ENCODE results near the gene MIEN1. TPM values are rescaled to one million over a fixed set of nuclear protein-coding genes. Genes with fewer than 3 reads are reported as not detected.

Gene MIEN1
- total and polyA plus RNA-seq, 4 donors, result 20.8 to 136 (median 58.3) TPM

DNA sequence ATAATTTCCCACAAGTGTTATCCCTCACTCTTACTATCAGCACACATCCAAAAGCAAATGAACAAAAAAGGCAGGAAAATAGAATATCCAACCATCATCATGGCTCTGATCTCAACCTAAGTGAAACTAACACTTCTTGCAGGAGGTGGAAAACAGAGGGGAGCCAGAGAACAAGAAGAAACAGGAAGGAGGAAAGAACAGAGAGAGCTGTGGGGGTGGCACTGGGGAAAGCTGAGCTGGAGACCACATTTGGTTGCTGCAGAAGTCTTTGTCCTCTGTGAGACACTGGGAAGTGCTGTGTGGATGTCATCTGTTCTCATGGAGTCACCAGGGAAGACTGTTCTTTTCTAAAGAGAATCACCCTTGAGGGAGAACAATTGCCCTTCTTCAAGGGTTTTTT lies 42.1 kb upstream of the MIEN1 start:
- TF ChIP-seq, protein P1, sequence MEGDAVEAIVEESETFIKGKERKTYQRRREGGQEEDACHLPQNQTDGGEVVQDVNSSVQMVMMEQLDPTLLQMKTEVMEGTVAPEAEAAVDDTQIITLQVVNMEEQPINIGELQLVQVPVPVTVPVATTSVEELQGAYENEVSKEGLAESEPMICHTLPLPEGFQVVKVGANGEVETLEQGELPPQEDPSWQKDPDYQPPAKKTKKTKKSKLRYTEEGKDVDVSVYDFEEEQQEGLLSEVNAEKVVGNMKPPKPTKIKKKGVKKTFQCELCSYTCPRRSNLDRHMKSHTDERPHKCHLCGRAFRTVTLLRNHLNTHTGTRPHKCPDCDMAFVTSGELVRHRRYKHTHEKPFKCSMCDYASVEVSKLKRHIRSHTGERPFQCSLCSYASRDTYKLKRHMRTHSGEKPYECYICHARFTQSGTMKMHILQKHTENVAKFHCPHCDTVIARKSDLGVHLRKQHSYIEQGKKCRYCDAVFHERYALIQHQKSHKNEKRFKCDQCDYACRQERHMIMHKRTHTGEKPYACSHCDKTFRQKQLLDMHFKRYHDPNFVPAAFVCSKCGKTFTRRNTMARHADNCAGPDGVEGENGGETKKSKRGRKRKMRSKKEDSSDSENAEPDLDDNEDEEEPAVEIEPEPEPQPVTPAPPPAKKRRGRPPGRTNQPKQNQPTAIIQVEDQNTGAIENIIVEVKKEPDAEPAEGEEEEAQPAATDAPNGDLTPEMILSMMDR (IDR thresholded peaks at IDR 0.05; ENCODE audit: control extremely low read depth, extremely low read depth), result no peak

DNA sequence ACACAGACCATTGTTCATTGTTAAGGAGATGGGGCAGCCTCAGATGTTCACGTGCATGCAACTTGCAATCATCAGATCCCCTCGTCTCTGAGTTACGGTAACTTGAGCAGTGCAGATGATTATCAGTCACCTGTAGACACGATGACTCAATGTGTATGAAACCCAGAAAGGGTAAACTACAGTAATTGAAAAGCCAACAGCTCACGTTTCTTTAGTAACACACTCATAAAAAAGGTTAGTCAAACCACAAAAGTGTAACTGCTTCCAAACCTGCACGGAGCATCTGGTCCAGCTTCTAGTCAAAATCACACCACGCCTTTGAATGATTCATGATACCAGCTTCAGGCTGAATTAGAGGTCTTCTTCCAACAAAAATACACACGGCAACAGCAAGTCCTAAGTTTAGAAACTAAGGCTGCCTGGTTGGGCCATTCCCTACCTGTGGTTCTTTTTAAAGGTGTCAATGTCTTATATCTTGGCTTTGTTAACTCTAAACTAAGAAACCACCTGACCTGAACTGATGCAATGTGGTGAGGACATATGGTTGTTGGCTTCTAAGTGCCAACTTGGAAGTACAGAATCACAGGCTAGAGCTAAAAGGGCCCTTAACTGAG lies 39.7 kb upstream of the MIEN1 start:
- DNase-seq, result no peak
- Histone ChIP-seq H3K27me3 (ENCODE audit: control insufficient read depth in 3 of 3, insufficient read depth in 3 of 3, low read length in 2 of 3) (peaks cover 0 to 1% (median 0%) of the 10 kb centered on the region in 3 donors), H3K27ac (ENCODE audit: low read depth in 1 of 2, low read length in 1 of 2) (no peak overlapping the region), H3K36me3 (ENCODE audit: control insufficient read depth in 4 of 4, insufficient read depth in 4 of 4, low read length in 4 of 4) (no peaks in the 10 kb centered on the region), H3K9ac (ENCODE audit: insufficient read depth in 1 of 2, low read length in 2 of 2) (no peak overlapping the region), H3K4me1 (ENCODE audit: control insufficient read depth in 5 of 5, insufficient read depth in 5 of 5, low read length in 5 of 5) (no peaks in the 10 kb centered on the region), H3K9me3 (ENCODE audit: control insufficient read depth in 4 of 4, insufficient read depth in 3 of 4, low read length in 3 of 4) (no peaks in the 10 kb centered on the region), H3K4me3 (no peak overlapping the region)
- ATAC-seq (ENCODE audit: insufficient read depth, low FRiP score), result no peak
- TF ChIP-seq, protein P1 (IDR thresholded peaks at IDR 0.05; ENCODE audit: control extremely low read depth, extremely low read depth), result no peak
- 72 to 78% methylated on average over 8 of the region's 8 CpGs for WGBS, 2 donors

More for the DNA sequence above, 42.1 kb upstream of the MIEN1 start:
- Histone ChIP-seq H3K4me1 (ENCODE audit: control insufficient read depth in 5 of 5, insufficient read depth in 5 of 5, low read length in 5 of 5) (no peaks in the 10 kb centered on the region), H3K9ac (ENCODE audit: insufficient read depth in 1 of 2, low read length in 2 of 2) (no peak overlapping the region), H3K27ac (ENCODE audit: low read depth in 1 of 2, low read length in 1 of 2) (no peak overlapping the region), H3K9me3 (ENCODE audit: control insufficient read depth in 4 of 4, insufficient read depth in 3 of 4, low read length in 3 of 4) (no peaks in the 10 kb centered on the region), H3K4me3 (no peak overlapping the region), H3K27me3 (ENCODE audit: control insufficient read depth in 3 of 3, insufficient read depth in 3 of 3, low read length in 2 of 3) (peaks cover 0 to 3% (median under 1%) of the 10 kb centered on the region in 3 donors), H3K36me3 (ENCODE audit: control insufficient read depth in 4 of 4, insufficient read depth in 4 of 4, low read length in 4 of 4) (no peaks in the 10 kb centered on the region)
- DNase-seq, result no peak
- no peak for ATAC-seq (ENCODE audit: insufficient read depth, low FRiP score)

DNA sequence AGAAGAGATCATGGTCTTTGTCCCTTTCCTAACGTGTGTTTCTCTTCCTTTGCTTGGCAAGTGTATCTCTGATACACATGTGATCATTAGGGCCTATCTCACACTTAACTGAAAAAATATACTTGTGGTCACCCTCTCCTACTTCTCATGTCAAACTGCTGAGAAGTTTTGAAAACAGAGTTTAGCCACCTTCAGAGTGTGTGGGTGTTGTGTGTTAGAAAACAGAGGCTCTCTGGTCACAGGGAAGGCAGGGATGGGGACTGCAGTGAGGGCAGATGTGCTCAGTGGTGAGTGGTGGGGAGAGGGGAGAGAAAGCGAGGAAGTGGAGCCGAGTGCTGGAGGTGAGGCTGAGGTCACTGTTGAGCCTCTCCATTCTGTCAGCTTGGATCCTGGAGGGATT lies 36.8 kb upstream of the MIEN1 start:
- no peak overlapping the region for H3K4me3 ChIP-seq
- H3K9ac ChIP-seq (ENCODE audit: insufficient read depth in 1 of 2, low read length in 2 of 2), result peak overlapping the region in 1 of 2 donors; percentile 11
- no peaks in the 10 kb centered on the region for H3K9me3 ChIP-seq (ENCODE audit: control insufficient read depth in 4 of 4, insufficient read depth in 3 of 4, low read length in 3 of 4)
- TF ChIP-seq, protein P1 (IDR thresholded peaks at IDR 0.05; ENCODE audit: control extremely low read depth, extremely low read depth), result no peak
- no peak for ATAC-seq (ENCODE audit: insufficient read depth, low FRiP score)
- DNase-seq, result no peak
- H3K27me3 ChIP-seq (ENCODE audit: control insufficient read depth in 3 of 3, insufficient read depth in 3 of 3, low read length in 2 of 3), result no peaks in the 10 kb centered on the region
- peaks cover 0 to 7% (median 0%) of the 10 kb centered on the region in 5 donors for H3K4me1 ChIP-seq (ENCODE audit: control insufficient read depth in 5 of 5, insufficient read depth in 5 of 5, low read length in 5 of 5)
- no peak overlapping the region for H3K27ac ChIP-seq (ENCODE audit: low read depth in 1 of 2, low read length in 1 of 2)
- H3K36me3 ChIP-seq (ENCODE audit: control insufficient read depth in 4 of 4, insufficient read depth in 4 of 4, low read length in 4 of 4), result no peaks in the 10 kb centered on the region
- 58 to 68% methylated on average over 3 of the region's 3 CpGs for WGBS, 2 donors

DNA sequence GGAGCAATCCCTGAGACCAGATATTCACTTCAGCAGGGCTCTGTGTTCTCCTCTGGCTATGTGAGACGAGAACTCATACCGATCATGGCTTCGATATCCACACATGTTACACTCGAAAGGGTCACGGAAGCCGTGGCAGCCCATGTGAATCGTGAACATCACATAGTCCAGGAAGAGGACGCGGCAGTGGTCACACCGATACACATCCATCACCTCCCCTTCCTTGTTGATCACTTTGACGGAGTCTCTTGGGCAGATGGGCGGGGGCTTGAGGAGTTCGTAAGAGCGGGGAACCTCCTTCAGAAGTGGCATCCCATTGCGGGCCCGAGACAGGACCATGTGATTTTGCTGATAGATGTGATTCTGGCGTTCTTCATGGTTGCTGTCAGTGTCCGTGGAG lies 35.4 kb upstream of the MIEN1 start:
- no peak overlapping the region for H3K9ac ChIP-seq (ENCODE audit: insufficient read depth in 1 of 2, low read length in 2 of 2)
- WGBS, 2 donors, result 93 to 94% methylated on average over 18 of the region's 18 CpGs

More for the DNA sequence above, 35.4 kb upstream of the MIEN1 start:
- DNase-seq (no peak), ATAC-seq (ENCODE audit: insufficient read depth, low FRiP score) (no peak)
- no peak overlapping the region for H3K27ac ChIP-seq (ENCODE audit: low read depth in 1 of 2, low read length in 1 of 2)
- no peaks in the 10 kb centered on the region for H3K9me3 ChIP-seq (ENCODE audit: control insufficient read depth in 4 of 4, insufficient read depth in 3 of 4, low read length in 3 of 4)
- H3K36me3 ChIP-seq (ENCODE audit: control insufficient read depth in 4 of 4, insufficient read depth in 4 of 4, low read length in 4 of 4), result no peaks in the 10 kb centered on the region
- H3K4me1 ChIP-seq (ENCODE audit: control insufficient read depth in 5 of 5, insufficient read depth in 5 of 5, low read length in 5 of 5), result peaks cover 0 to 7% (median 0%) of the 10 kb centered on the region in 5 donors
- no peak overlapping the region for H3K4me3 ChIP-seq
- H3K27me3 ChIP-seq (ENCODE audit: control insufficient read depth in 3 of 3, insufficient read depth in 3 of 3, low read length in 2 of 3), result no peaks in the 10 kb centered on the region
- TF ChIP-seq, protein P1 (IDR thresholded peaks at IDR 0.05; ENCODE audit: control extremely low read depth, extremely low read depth), result no peak
